ENCODE results near the gene RABGAP1L.

GRCh38 chr1:174584071-174584470 is 424.8 kb downstream of the RABGAP1L start:
- TF ChIP-seq POLR2A (IDR thresholded peaks at IDR 0.05) = no peak
- TF ChIP-seq, protein P1, sequence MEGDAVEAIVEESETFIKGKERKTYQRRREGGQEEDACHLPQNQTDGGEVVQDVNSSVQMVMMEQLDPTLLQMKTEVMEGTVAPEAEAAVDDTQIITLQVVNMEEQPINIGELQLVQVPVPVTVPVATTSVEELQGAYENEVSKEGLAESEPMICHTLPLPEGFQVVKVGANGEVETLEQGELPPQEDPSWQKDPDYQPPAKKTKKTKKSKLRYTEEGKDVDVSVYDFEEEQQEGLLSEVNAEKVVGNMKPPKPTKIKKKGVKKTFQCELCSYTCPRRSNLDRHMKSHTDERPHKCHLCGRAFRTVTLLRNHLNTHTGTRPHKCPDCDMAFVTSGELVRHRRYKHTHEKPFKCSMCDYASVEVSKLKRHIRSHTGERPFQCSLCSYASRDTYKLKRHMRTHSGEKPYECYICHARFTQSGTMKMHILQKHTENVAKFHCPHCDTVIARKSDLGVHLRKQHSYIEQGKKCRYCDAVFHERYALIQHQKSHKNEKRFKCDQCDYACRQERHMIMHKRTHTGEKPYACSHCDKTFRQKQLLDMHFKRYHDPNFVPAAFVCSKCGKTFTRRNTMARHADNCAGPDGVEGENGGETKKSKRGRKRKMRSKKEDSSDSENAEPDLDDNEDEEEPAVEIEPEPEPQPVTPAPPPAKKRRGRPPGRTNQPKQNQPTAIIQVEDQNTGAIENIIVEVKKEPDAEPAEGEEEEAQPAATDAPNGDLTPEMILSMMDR (IDR thresholded peaks at IDR 0.05) = no peak

Data from lower leg skin (tissue), 3 donors.